ENCODE data around the gene P2RX7. TPM values are rescaled to one million over a fixed set of nuclear protein-coding genes. Genes with fewer than 3 reads are reported as not detected.

Gene P2RX7
- polyA plus RNA-seq, 1 donor from 2014 or later: not detected

- TF ChIP-seq REST (IDR thresholded peaks at IDR 0.05; ENCODE audit: borderline replicate concordance): no peak
- TF ChIP-seq EP300 (conservative IDR thresholded peaks at IDR 0.05; ENCODE audit: poor library complexity, severe bottlenecking): no peak
- TF ChIP-seq, protein P1, sequence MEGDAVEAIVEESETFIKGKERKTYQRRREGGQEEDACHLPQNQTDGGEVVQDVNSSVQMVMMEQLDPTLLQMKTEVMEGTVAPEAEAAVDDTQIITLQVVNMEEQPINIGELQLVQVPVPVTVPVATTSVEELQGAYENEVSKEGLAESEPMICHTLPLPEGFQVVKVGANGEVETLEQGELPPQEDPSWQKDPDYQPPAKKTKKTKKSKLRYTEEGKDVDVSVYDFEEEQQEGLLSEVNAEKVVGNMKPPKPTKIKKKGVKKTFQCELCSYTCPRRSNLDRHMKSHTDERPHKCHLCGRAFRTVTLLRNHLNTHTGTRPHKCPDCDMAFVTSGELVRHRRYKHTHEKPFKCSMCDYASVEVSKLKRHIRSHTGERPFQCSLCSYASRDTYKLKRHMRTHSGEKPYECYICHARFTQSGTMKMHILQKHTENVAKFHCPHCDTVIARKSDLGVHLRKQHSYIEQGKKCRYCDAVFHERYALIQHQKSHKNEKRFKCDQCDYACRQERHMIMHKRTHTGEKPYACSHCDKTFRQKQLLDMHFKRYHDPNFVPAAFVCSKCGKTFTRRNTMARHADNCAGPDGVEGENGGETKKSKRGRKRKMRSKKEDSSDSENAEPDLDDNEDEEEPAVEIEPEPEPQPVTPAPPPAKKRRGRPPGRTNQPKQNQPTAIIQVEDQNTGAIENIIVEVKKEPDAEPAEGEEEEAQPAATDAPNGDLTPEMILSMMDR (IDR thresholded peaks at IDR 0.05; ENCODE audit: poor library complexity, severe bottlenecking): no peak
- no peak for TF ChIP-seq TAF1 (IDR thresholded peaks at IDR 0.05; ENCODE audit: low read depth)
- TF ChIP-seq SMC3 (conservative IDR thresholded peaks at IDR 0.05; ENCODE audit: poor library complexity): no peak
- TF ChIP-seq MXI1 (conservative IDR thresholded peaks at IDR 0.05; ENCODE audit: poor library complexity, severe bottlenecking): no peak
- no peak for TF ChIP-seq RAD21 (conservative IDR thresholded peaks at IDR 0.05)
- no peak for TF ChIP-seq EZH2 (IDR thresholded peaks at IDR 0.05; ENCODE audit: borderline replicate concordance, insufficient read depth, low read length, poor library complexity, severe bottlenecking)
- no peak for TF ChIP-seq POLR2AphosphoS5 (IDR thresholded peaks at IDR 0.05)
- Histone ChIP-seq H3K9me2 (ENCODE audit: insufficient read depth, low read length) (no peaks in the 10 kb centered on the region), H3K36me3 (ENCODE audit: insufficient read depth, low read length) (no peaks in the 10 kb centered on the region), H3K4me2 (ENCODE audit: low read length) (no peak overlapping the region), H3K27me3 (ENCODE audit: insufficient read depth, low read depth, low read length) (no peaks in the 10 kb centered on the region), H2AFZ (ENCODE audit: low read depth, low read length) (no peak overlapping the region), H3K79me2 (replicated peaks; ENCODE audit: insufficient read depth, low read length) (no peaks in the 10 kb centered on the region), H3K9me3 (ENCODE audit: low read length) (no peaks in the 10 kb centered on the region), H3K4me3 (ENCODE audit: low read length) (no peak overlapping the region), H3K9ac (ENCODE audit: low read length) (no peak overlapping the region), H3K27ac (ENCODE audit: low read length) (no peak overlapping the region), H3F3A (ENCODE audit: insufficient read depth, low read length, poor library complexity, severe bottlenecking) (no peaks in the 10 kb centered on the region), H4K20me1 (ENCODE audit: insufficient read depth) (no peaks in the 10 kb centered on the region)
Observed at GRCh38 chr12:121112496-121112895, 20.2 kb upstream of the P2RX7 start.

DNA sequence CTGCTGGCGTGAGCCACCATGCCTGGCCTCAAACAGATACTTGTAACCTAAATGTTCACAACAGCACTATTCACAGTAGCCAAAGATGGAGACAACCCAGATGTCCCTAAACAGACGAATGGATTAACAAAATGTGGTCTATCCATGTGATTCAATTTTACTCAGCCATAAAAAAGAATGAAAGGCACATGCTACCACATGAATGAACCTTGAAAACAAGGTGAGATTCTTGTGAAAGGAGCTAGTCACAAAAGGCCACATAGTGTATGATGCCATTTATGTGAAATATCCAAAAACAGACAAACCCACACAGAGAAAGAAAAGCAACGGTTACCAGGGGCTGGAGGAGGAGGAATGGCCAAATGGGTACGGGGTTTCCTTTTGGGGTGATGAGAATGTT, 19.6 kb upstream of the P2RX7 start:
- TF ChIP-seq MXI1 (conservative IDR thresholded peaks at IDR 0.05; ENCODE audit: poor library complexity, severe bottlenecking): no peak
- TF ChIP-seq, protein P1 (IDR thresholded peaks at IDR 0.05; ENCODE audit: poor library complexity, severe bottlenecking): no peak
- TF ChIP-seq SMC3 (conservative IDR thresholded peaks at IDR 0.05; ENCODE audit: poor library complexity): no peak
- no peak for TF ChIP-seq POLR2AphosphoS5 (IDR thresholded peaks at IDR 0.05)
- TF ChIP-seq EP300 (conservative IDR thresholded peaks at IDR 0.05; ENCODE audit: poor library complexity, severe bottlenecking): no peak
- TF ChIP-seq REST (IDR thresholded peaks at IDR 0.05; ENCODE audit: borderline replicate concordance): no peak
- no peak for TF ChIP-seq EZH2 (IDR thresholded peaks at IDR 0.05; ENCODE audit: borderline replicate concordance, insufficient read depth, low read length, poor library complexity, severe bottlenecking)
- TF ChIP-seq TAF1 (IDR thresholded peaks at IDR 0.05; ENCODE audit: low read depth): no peak
- TF ChIP-seq RAD21 (conservative IDR thresholded peaks at IDR 0.05): no peak
- H3K27ac ChIP-seq (ENCODE audit: low read length): no peak overlapping the region

More for the DNA sequence above, 19.6 kb upstream of the P2RX7 start:
- H3K9me2 ChIP-seq (ENCODE audit: insufficient read depth, low read length): no peaks in the 10 kb centered on the region
- H3F3A ChIP-seq (ENCODE audit: insufficient read depth, low read length, poor library complexity, severe bottlenecking): no peaks in the 10 kb centered on the region
- no peak overlapping the region for H2AFZ ChIP-seq (ENCODE audit: low read depth, low read length)
- H3K4me2 ChIP-seq (ENCODE audit: low read length): no peak overlapping the region
- H4K20me1 ChIP-seq (ENCODE audit: insufficient read depth): no peaks in the 10 kb centered on the region
- H3K79me2 ChIP-seq (replicated peaks; ENCODE audit: insufficient read depth, low read length): no peaks in the 10 kb centered on the region
- no peak overlapping the region for H3K4me3 ChIP-seq (ENCODE audit: low read length)
- H3K9ac ChIP-seq (ENCODE audit: low read length): no peak overlapping the region
- no peaks in the 10 kb centered on the region for H3K9me3 ChIP-seq (ENCODE audit: low read length)
- H3K27me3 ChIP-seq (ENCODE audit: insufficient read depth, low read depth, low read length): no peaks in the 10 kb centered on the region
- no peaks in the 10 kb centered on the region for H3K36me3 ChIP-seq (ENCODE audit: insufficient read depth, low read length)
